Endodermal cell (in vitro differentiated cells): Measurements from ENCODE around the gene ABCG4. TPM values are rescaled to one million over a fixed set of nuclear protein-coding genes. Genes with fewer than 3 reads are reported as not detected.

Experiments
- DNase-seq: peaks from one replicate; pipeline ENCODE4 v3.0.0-alpha.2; 2017
- H3K27ac ChIP-seq: 2 replicates; pipeline ENCODE4 v1.5.1; 2013; ENCODE audit warnings: mild to moderate bottlenecking, low read depth, low read length, moderate library complexity
- H3K27me3 ChIP-seq: 2 replicates; pipeline ENCODE4 v1.6.1; 2013; ENCODE audit warnings: mild to moderate bottlenecking, low read length, moderate library complexity; ENCODE audit not compliant: insufficient read depth, control insufficient read depth, poor library complexity, severe bottlenecking
- H3K36me3 ChIP-seq: 2 replicates; pipeline ENCODE4 v1.7.0; 2013; ENCODE audit warnings: mild to moderate bottlenecking, low read length, moderate library complexity; ENCODE audit not compliant: control insufficient read depth, insufficient read depth
- H3K4me1 ChIP-seq: one replicate; pipeline ENCODE4 v1.7.0; 2013; ENCODE audit warnings: low read length; ENCODE audit not compliant: control insufficient read depth, insufficient read depth
- H3K4me3 ChIP-seq: 2 replicates; pipeline ENCODE4 v1.5.1; 2013; ENCODE audit warnings: mild to moderate bottlenecking, low read length, moderate library complexity
- H3K9ac ChIP-seq: 2 replicates; pipeline ENCODE4 v1.6.1; 2013; ENCODE audit warnings: mild to moderate bottlenecking, low read length, moderate library complexity; ENCODE audit not compliant: poor library complexity, severe bottlenecking; ENCODE audit errors: extremely low read depth
- H3K9me3 ChIP-seq: 2 replicates; pipeline ENCODE4 v1.6.1; 2013; ENCODE audit warnings: mild to moderate bottlenecking, low read length, moderate library complexity; ENCODE audit not compliant: control insufficient read depth
- H3K27ac Mint-ChIP-seq: 2 replicates; pipeline ENCODE4 v1.8.0; 2020; ENCODE audit warnings: mixed read lengths
- H3K27me3 Mint-ChIP-seq: 2 replicates; pipeline ENCODE4 v1.8.0; 2021; ENCODE audit warnings: mild to moderate bottlenecking, mixed read lengths; ENCODE audit not compliant: insufficient read depth
- H3K36me3 Mint-ChIP-seq: 2 replicates; pipeline ENCODE4 v1.8.0; 2020; ENCODE audit warnings: low read depth, mixed read lengths
- H3K4me1 Mint-ChIP-seq: 2 replicates; pipeline ENCODE4 v1.8.0; 2020; ENCODE audit warnings: mixed read lengths
- H3K4me3 Mint-ChIP-seq: 2 replicates; pipeline ENCODE4 v1.8.0; 2020; ENCODE audit warnings: mild to moderate bottlenecking, moderate library complexity, mixed read lengths
- H3K9me3 Mint-ChIP-seq: 2 replicates; pipeline ENCODE4 v1.8.0; 2020; ENCODE audit warnings: mild to moderate bottlenecking, mixed read lengths
- WGBS, 2 experiments: methylation state at CpG; one replicate each; pipeline versions ENCODE4 v1.1.5 to v1.1.7; 2013; ENCODE audit warnings: missing lambda C conversion rate in 2 of 2, mixed read lengths in 1 of 2; ENCODE audit not compliant: insufficient coverage in 1 of 2, insufficient read length in 1 of 2; 5-methylcytosine and 5-hydroxymethylcytosine counted together
- total RNA-seq, 2 donors: library from RNA; stranded (reverse); fragmentation: NEBNext Ultra II Directional in 1 of 2; extraction: Animal tissue kit (Norgen Biotek cat#: 25700) in 1 of 2; gene quantifications; 2 replicates in 1 of 2; 3 replicates in 1 of 2; pipeline ENCODE4 v1.2.1, GENCODE V29; 2021
- TF ChIP-seq, protein P1 (sequence below): fragments of 200-600 bp; sonication (generic); conservative IDR thresholded peaks from 2 replicates; pipeline ENCODE4 v1.5.0; 2021; ENCODE audit warnings: antibody characterized with exemption, mild to moderate bottlenecking

ABCG4 gene
- total RNA-seq, 2 donors from 2014 or later: 1.5 to 1.8 TPM

- no peaks in the 10 kb centered on the region for H3K36me3 Mint-ChIP-seq
- H3K4me3 Mint-ChIP-seq: no peak overlapping the region
- peaks cover 21% of the 10 kb centered on the region for H3K27me3 Mint-ChIP-seq
- 96 to 100% methylated on average over 2 to 3 of the region's 3 CpGs for WGBS, 2 experiments
- no peaks in the 10 kb centered on the region for H3K9me3 ChIP-seq
- no peak overlapping the region for H3K27ac Mint-ChIP-seq
- peaks cover 15% of the 10 kb centered on the region for H3K4me1 Mint-ChIP-seq
- peaks cover 4% of the 10 kb centered on the region for H3K4me1 ChIP-seq
- DNase-seq: no peak
- no peaks in the 10 kb centered on the region for H3K36me3 ChIP-seq
- TF ChIP-seq, protein P1, sequence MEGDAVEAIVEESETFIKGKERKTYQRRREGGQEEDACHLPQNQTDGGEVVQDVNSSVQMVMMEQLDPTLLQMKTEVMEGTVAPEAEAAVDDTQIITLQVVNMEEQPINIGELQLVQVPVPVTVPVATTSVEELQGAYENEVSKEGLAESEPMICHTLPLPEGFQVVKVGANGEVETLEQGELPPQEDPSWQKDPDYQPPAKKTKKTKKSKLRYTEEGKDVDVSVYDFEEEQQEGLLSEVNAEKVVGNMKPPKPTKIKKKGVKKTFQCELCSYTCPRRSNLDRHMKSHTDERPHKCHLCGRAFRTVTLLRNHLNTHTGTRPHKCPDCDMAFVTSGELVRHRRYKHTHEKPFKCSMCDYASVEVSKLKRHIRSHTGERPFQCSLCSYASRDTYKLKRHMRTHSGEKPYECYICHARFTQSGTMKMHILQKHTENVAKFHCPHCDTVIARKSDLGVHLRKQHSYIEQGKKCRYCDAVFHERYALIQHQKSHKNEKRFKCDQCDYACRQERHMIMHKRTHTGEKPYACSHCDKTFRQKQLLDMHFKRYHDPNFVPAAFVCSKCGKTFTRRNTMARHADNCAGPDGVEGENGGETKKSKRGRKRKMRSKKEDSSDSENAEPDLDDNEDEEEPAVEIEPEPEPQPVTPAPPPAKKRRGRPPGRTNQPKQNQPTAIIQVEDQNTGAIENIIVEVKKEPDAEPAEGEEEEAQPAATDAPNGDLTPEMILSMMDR: no peak
- peaks cover 18% of the 10 kb centered on the region for H3K27me3 ChIP-seq
- no peak overlapping the region for H3K4me3 ChIP-seq
- no peak overlapping the region for H3K27ac ChIP-seq
- no peaks in the 10 kb centered on the region for H3K9me3 Mint-ChIP-seq
- no peak overlapping the region for H3K9ac ChIP-seq
Observed at GRCh38 chr11:119109843-119110242, 39.0 kb upstream of the ABCG4 start.

DNA sequence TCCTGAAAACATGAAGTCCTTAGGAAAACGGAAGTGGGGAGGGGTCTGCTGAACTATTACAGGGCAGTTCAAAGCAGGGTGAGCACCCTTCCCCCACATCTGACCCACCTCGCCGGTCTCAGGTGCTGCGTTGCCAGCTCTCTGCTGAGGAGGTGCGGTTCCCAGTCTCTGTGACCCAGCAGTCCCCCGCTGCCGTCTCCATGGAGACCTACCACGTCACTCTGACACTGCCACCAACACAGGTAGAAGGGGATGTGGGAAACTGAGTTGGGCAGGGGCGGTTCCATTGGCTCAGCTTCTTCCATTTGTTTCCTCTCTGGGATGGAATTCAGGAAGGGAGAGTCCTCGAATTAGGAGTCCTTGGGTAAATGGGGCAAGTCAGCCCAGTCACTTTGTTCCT lies 38.4 kb upstream of the ABCG4 start:
- no peaks in the 10 kb centered on the region for H3K36me3 ChIP-seq
- no peak for DNase-seq
- TF ChIP-seq, protein P1: no peak
- 86 to 88% methylated on average over 9 to 10 of the region's 10 CpGs for WGBS, 2 experiments
- H3K4me3 Mint-ChIP-seq: no peak overlapping the region
- H3K27ac Mint-ChIP-seq: no peak overlapping the region
- peaks cover 4% of the 10 kb centered on the region for H3K36me3 Mint-ChIP-seq
- H3K4me1 Mint-ChIP-seq: peaks cover 15% of the 10 kb centered on the region
- H3K27me3 ChIP-seq: peaks cover 18% of the 10 kb centered on the region
- H3K4me1 ChIP-seq: peaks cover 4% of the 10 kb centered on the region
- H3K9ac ChIP-seq: no peak overlapping the region
- H3K4me3 ChIP-seq: no peak overlapping the region
- H3K9me3 Mint-ChIP-seq: no peaks in the 10 kb centered on the region
- peaks cover 21% of the 10 kb centered on the region for H3K27me3 Mint-ChIP-seq
- H3K27ac ChIP-seq: no peak overlapping the region
- H3K9me3 ChIP-seq: no peaks in the 10 kb centered on the region

DNA sequence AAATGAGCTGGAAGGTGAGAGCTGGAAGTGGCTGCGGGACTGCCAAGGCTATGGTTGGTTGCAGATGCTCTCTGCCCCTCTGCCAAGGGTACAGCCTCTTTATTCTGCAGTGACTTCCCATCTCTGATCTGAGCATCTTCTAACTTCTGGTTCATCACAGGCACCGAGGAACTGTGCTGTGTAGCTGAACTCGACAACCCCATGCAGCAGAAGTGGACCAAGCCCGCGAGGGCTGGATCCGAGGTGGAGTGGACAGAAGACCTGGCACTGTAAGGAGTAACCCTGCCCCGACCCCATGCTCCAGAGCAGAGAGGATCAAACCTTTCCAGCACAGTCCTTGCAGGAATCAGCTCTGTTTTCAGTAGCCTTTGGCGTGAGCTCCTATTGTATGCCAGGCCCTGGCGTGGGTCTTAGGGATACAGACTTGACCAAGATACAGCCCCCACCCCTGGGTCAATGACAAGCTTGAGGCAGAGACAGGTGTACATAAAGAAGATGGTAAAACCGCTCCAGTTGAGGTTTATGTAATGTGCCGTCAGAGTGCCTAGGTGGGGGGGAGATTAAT lies 37.4 kb upstream of the ABCG4 start:
- H3K36me3 Mint-ChIP-seq: peaks cover 7% of the 10 kb centered on the region

More for the DNA sequence above, 37.4 kb upstream of the ABCG4 start:
- Mint-ChIP-seq H3K4me3 (no peak overlapping the region), H3K27me3 (peaks cover 16% of the 10 kb centered on the region), H3K4me1 (peaks cover 9% of the 10 kb centered on the region), H3K27ac (no peak overlapping the region), H3K9me3 (no peaks in the 10 kb centered on the region)
- Histone ChIP-seq H3K4me1 (peaks cover 4% of the 10 kb centered on the region), H3K4me3 (no peak overlapping the region), H3K9me3 (no peaks in the 10 kb centered on the region), H3K27me3 (peaks cover 18% of the 10 kb centered on the region), H3K9ac (no peak overlapping the region), H3K27ac (no peak overlapping the region), H3K36me3 (no peaks in the 10 kb centered on the region)
- WGBS, 2 experiments: 89 to 96% methylated on average over 10 to 11 of the region's 11 CpGs
- no peak for DNase-seq
- TF ChIP-seq, protein P1: no peak
